NCI-H526 (cell line): Measurements from ENCODE around the gene PRRT1B.

ENCODE experiments used
- DNase-seq, 2 experiments: peaks; one replicate each; lab custom pipeline; 2025; lab: John Stamatoyannopoulos, UW

Gene PRRT1B

GRCh38 chr9:131596430-131596743 lies 51.1 kb downstream of the PRRT1B start:
- DNase-seq, result no peak

GRCh38 chr9:131597246-131597645 lies 51.9 kb downstream of the PRRT1B start:
- no peak for DNase-seq

GRCh38 chr9:131598121-131598520 lies 52.8 kb downstream of the PRRT1B start:
- DNase-seq, result no peak

GRCh38 chr9:131601683-131602181 lies 56.4 kb downstream of the PRRT1B start:
- DNase-seq, result no peak

- no peak for DNase-seq
Observed at GRCh38 chr9:131603199-131603598, 57.9 kb downstream of the PRRT1B start.

GRCh38 chr9:131603711-131604439 lies 58.6 kb downstream of the PRRT1B start:
- no peak for DNase-seq

- DNase-seq, result no peak
Observed at GRCh38 chr9:131605770-131606590, 60.7 kb downstream of the PRRT1B start.

GRCh38 chr9:131606896-131607567 lies 61.7 kb downstream of the PRRT1B start:
- peak in 1 of 2 experiments; percentile 5 for DNase-seq

- no peak for DNase-seq
Observed at GRCh38 chr9:131607591-131607990, 62.3 kb downstream of the PRRT1B start.

- DNase-seq, result no peak
Observed at GRCh38 chr9:131608493-131609037, 63.2 kb downstream of the PRRT1B start.
